IPS DF 19.7 (cell line): ENCODE results near the gene C1QTNF8.

Experiments used
- DNase-seq: peaks from one replicate; pipeline ENCODE4 v3.0.0-alpha.2; 2013; ENCODE audit warnings: low read depth, low spot score

The C1QTNF8 gene

DNA sequence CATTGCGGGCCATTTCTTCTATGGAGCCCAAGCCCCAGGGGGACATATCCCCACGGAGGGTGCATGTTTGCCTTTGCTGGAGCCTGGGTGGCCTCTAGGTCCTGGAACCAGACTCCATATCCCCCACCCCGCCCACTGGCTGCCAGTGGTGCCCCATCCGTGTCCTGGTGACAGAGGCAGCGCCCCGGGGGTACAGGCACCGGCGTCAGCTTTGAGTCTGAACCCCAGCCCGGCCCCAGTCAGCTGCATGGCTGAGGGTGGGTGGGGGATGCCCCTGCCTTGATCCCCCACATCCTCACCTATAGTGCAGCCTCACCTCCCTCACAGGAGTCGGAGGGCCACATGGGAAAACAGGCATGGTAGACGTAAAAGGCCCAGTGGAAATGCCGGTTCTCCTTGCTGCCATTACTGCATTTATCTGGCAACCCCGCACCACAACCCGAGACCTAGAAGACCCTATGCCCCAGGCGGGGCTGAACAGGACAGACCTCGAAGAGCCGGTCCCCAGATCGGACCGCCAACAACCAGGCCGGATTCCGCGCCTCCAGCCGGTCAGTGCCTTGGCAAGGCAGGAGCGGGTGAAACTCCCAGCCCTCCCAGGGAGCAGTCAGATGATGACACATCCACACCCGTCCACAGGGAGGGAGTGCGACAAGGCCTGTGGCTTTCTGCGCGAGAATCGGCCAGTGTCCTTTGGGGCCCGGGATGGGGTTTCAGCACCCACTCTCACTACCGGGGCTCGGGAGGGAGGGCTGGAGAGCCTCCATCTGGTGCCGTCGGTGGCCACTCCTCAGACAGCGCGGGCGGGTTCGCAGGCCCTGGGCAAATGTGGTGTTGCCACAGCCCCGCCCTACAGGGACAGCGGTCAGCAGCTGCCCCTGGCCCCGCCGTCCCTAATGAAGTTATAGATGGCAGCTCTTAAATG, 35.4 kb downstream of the C1QTNF8 start:
- DNase-seq, result no peak

DNA sequence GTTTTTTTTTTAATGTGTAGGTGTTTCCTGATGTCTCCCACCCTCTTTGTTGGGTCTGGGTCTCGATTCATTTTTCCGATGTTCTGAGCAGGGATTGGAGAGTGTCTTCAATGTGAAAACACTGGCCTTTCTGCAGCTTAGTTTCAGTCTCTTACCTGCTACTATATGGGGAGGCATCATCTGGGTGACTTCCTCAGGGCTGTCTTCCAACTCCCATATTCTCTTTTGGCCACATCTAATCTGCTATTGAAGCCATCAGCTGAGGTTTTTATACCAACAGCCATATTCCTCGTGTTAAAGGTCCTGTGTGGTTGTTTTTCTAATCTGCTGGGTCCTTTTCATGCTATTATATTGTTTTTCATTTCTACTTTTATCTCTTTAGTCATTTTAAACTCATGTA, 36.7 kb downstream of the C1QTNF8 start:
- DNase-seq, result no peak

DNA sequence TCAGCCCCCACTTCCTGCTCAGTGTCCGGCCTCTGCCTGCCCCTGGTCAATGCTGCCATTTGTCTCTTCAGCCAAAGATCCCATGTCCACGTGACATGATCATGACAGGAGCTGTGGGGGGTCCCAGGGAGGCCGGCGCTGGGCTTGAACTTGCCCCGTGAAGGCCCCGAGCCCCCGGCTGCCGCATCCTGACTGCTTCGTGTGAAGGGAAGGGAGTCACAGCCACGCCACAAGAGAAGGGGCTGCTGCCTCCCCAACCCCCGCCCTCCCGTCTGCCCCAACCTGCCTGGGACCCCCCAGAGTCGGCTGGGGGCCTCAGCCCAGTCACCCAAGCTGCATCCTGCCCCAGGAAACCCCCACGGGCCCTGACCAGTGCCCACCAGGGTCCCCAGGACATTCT, 37.8 kb downstream of the C1QTNF8 start:
- no peak for DNase-seq

DNA sequence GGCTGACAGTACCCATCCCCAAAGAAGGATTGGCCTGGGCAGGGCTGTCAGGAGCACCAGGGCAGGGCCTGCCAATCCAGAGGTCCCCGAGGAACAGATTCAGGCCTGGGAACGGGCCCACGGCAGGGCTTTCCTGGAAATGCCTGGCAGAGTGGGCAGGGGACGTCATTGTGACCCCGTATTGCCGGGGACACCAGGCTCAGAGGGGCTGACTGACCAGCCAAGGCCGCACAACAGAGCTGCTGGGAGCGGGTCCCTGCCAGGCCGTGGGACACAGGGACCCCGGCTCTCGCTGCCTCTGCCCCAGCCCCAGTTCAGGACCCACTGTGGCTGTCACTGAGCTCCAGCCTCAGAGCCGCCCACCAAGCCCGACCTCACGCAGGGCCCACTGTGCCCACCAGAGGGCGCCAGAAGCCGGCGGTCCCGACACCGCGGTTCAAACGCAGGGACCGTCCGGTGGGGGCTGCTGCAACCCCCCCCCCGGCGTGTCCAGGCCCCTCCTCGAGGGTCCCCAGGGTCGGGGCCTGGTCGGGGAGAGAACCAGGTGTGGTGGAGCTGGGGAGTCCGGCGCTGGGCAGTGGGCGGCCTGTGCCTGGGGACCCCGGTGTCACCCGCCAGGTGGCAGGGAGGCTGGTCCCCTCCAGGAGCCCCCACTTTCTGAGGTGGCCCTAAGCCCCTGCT, 38.7 kb downstream of the C1QTNF8 start:
- DNase-seq, result no peak

DNA sequence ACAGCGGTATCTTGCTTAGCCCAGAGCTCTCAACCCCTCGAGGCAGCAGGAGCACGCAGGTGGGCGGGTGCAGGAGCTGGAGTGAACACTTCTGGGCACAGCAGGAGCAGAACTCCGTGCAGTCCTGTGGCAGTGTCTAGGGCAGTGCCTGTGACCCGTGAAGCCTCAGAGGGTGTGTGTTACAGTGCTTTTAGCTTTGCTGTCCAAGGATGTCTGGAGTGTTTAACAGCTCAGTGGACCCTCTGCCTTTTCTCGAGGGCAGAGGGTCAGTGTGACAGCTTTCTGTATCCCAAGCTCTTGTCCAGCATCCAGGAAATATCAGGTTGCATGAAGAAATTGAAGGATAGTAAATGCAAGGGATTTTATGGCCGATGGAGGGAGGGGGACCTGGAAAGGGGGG, 39.8 kb downstream of the C1QTNF8 start:
- DNase-seq, result no peak

DNA sequence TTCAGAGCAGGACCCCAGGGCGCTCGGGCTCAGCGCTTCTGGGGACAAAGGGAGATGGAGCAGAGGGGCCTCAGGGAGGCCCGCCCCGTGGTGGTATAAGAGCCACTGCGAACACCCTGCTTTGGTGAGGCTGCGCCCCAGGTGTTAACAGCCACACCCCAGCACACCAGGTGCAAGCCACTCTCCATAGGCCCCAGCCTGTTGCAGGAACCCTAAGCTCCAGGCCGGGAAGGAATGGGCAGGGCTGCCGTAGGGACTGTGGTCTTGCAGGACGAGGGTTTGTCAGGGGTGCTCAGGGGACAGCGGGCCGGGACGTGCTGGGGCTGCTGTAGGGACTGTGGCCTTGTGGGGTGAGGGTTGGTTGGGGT, 40.5 kb downstream of the C1QTNF8 start:
- no peak for DNase-seq

DNA sequence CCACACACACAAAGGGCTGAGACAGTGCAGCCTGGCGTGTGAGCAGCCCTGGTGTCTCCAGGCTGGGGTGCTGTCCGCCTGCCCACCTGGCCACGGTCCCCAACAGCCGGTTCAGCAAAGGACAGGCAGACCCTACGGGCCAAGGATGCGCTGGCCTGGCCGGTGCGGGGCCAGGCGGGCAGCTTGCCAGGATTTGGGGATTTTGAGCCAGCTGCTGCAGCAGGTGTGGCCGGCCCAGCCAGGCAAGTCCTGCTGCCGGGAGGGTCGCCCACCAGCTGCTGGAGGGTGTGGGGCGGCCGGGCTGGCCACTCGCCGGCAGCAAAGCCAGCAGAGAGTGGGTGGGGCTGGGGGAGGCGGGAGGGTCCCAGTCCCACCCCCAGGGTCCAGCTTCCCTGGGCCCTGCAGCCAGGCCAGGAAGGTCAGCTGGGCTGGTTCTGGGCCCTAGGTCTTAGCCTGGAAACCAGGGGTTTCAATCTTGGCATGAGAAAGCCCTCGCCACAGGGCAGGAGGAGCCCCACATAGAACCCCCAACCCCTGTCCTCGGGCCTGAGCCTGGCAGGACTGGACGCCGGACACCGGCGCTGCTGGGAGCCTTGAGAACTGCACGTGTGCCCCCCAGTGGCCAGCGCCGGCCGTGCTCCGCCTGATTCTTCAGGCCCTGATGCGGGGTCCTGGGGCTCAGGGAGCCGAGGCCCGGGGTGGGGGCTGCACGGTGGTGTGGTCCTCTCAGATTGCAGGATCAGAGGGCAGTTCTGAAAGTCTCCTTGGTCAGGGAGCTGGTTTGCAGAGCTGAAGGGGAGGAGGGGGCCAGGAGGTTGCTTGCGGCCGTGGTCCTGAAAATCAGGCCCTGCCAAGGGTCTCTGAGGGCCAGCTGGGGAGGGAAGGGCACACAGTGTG, 41.1 kb downstream of the C1QTNF8 start:
- no peak for DNase-seq

DNA sequence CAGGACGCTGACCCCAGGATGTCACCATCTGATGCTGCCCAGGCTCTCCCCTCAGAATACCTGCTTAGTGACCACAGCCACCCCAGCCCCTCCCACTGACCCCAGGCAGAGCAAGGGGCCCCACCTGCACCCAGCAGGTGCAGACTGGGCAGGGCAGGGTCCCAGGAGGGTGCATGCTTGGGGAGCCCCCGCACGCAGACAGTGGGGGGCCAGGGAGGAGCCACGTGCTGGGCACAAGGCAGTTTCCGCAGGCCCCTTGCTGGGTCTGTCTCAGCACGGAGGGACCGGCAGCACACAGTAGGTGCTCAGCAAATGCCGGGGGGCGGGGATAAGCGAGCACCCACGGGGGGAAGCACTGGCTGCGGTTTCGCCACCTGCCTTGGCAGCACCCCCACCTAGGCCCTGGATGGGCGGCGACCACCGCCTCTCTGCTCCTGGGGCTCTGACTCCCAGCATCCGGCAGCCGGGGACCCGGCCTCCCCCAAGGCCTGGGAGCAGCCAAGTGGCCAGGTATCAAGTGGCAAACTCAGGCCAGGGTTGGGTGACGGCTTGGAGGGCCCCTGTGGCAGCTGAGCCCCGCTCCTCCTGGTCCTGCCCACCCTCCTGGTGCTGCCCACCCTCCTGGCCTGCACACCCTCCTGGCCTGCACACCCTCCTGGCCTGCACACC, 42.2 kb downstream of the C1QTNF8 start:
- DNase-seq, result no peak

DNA sequence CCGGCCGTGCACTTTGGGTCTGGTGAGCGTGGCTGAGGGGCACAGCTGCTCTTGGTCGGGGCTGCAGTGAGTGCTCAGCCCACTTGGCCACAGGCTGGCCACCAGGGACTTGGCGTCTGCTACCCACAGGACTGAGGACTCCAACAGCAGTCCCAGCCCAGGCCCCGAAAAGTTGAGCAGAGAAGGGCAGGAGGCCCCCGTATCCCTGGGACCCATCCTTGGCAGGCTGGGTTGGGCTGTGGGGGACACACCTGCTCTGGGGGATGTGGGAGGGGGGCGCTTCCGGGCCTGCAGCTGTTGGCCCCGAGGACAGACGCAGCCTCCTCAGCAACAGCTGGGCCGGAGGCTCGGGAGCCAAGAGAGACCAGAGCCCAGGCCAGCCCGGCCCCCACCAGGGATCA, 42.9 kb downstream of the C1QTNF8 start:
- no peak for DNase-seq

DNA sequence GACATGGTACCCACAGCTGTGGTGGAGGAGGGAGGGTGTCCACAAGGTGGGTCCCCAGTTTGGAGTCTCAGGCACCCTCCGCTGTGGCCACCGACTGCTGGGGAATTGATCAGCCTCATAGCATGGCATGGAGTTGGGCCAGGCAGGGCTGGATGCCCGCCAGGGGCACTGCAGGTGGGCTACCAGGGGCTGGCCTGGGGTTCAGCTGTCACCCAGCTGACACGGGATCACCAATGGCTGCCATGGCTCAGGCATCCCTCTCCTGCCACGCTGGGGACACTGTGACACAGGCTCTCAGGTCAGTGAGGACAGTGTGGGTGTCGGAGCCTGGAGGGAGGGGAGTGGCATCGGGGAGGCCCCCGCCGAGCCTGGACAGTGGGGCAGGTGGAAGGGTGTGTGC, 43.3 kb downstream of the C1QTNF8 start:
- no peak for DNase-seq

DNA sequence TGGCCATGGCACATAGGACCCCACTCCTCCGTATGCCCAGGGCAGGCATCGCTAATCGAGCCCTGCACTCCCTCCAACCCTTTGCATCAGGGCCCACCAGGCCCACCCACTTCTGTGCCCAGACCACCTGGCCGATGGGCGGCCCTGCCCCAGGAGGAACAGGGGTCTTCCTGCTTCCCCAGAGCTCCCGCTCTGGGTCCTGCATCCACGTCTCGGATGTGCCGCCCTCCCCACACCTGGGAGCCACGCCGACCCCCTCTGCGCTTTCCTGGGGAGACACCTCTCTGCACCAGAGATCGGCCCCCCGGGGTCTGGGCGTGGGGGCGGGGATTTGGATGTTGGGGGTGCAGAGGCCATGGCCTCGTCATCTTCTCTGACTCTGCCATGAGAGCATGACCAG, 44.6 kb downstream of the C1QTNF8 start:
- no peak for DNase-seq

DNA sequence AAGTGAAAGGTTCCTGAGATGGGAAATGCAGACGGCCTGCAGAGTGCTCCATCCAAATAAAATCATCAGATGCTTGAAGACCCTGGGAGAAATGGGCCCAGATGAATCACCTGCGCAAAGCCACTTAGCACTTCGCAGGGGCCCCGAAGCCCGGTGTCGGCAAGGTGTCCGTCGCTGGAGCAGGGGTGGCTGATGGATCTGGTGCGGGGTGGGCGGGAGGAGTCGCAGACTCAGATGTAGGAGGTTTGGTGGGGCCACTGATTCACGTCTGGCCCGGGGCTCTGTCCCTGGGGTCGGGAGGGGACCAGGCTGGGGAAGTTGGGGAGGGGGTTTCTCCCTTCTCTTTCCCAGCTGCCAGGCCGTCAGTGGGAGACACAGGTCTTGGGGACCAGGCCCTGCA, 45.1 kb downstream of the C1QTNF8 start:
- no peak for DNase-seq

DNA sequence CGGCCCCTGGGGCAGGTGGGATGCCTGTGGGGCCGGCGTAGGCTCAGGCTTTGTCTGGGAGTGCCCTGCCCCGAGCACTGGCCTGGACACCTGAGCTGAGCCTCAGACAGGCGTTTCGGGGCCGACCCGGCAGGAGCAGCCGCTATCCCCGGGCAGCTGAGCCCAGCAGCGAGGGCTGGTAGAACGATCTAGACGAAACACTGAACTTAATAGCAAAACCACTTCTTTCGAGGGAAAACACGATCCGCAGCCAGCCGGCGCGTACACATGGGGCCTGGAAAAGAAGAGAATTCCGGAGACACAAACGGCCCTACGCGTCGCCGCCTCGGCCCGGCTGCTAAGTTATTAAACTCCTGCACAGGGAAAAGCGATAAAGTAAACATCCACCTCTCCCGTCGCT, 45.5 kb downstream of the C1QTNF8 start:
- DNase-seq, result no peak

DNA sequence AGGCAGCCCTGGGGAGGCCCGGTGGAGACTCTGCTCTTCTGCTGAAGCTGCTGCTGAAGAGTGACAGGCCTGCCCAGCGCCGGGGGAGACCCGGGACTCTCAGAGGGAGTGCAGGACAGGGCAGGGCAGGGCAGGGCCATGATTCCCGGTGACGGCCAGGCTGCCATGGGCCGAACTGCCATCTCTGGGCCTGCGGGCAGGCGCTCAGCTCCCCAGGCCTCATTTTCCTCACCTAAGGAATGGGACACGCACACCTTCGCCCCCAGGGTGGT, 46.1 kb downstream of the C1QTNF8 start:
- no peak for DNase-seq

DNA sequence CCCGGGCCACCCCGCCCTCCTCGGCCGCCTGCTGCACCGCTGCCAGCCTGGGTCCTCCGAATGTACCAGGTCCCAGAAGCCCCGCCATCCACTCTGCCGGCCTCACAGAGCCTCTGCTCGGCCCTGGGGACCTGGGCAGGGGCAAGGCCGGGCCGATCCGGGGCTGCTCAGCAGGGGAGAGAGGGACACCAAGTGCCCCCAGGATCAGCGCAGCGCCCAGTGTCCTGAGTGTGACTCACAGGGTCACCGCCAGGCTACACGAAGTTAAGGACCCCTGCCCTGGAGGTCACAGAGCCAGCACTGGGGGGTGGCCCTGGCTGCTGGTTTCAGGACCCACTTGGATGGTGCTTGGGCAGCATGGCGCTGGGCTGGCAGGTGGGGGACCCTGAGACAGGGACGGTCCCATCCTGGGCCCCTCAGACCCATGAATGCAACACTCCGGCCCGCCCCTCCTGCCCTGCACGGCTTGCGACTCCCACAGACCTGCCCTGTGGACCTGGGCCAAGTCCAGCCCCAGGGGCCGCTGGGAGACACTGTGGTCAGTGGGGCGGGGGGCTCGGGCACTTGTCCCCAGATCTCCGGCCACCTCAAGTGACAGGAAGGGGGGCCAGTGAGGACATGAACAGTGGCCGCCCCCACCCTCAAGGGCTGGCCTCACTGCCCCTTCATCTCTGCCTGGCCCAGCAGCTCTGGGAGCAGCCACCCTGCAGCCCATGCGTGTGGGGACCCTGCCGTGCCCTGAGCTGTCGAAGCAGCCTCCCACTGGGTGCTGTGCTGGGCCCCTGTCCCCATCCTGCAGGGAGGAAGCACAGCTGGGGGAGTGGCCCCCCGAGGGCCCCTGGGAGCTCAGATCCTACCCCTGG, 46.7 kb downstream of the C1QTNF8 start:
- DNase-seq, result no peak

DNA sequence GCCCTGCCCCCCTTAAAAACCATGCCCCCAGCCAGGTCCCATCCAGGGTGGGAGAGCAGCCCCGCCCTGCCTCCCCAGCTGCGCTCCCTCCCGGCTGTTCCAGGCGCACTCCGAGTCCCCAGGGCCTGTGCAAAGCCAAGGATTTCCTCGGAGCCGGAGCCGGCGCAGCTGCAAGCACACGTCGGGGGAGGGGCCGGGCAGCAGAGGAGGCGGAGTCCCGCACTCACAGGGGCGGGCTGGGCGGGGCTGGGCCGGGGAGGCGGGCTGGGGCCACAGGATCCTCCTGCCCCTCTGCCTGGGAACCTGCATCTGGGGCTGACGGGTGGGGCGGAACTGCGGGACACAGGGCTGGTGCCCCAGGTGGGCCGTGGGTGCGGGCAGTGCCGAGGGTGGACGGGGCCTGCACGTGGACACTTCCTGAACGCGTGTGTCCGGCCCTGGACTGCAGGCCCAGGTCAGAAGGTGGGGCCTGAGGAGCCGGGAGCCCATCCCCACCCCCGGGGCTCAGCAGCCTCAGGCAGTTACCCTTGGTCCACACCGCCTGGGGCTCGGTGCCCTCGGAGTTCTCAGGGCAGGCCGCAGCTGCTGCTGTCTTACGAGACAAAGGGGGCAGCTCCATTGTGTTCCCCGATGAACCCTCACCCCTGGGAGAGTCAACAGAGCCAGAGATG, 47.5 kb downstream of the C1QTNF8 start:
- DNase-seq, result no peak

DNA sequence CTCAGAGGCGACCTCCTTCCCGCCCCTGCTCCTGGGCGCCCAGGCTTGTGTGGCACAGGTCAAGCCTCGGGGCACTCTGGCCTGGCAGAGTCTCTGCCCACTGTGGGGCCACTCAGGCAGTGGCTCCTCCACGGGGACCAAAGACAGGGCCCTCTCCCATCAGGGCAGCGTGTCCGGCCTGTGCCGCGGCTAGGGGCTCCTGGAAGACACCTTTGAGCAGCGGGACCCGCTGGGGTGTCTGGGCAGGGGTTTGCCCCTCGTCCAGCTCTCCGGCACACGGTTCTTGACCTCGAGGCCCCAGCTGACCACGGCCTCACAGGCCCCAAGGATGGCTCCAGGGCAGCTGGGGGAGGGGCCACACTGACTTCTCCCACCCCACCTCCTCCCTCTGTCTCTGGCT, 48.2 kb downstream of the C1QTNF8 start:
- DNase-seq, result no peak

DNA sequence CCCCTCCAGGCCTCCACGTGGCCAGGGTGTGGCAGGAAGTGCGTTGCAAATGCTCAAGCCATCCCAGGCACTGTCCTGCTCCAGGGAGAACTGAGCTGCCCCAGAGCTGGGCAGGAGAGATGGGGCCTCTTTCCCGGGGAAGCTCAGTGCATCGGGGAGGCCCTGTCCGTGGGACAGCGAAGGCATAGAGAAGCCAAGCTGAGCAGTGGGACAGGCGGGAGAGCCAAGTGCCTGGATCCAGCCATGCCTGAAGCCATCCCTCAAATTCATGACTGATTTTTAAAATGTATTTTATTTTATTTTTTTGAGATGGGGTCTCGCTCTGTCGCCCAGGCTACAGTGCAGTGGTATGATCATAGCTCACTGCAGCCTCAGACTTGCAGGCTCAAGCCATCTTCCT, 48.9 kb downstream of the C1QTNF8 start:
- DNase-seq, result no peak

DNA sequence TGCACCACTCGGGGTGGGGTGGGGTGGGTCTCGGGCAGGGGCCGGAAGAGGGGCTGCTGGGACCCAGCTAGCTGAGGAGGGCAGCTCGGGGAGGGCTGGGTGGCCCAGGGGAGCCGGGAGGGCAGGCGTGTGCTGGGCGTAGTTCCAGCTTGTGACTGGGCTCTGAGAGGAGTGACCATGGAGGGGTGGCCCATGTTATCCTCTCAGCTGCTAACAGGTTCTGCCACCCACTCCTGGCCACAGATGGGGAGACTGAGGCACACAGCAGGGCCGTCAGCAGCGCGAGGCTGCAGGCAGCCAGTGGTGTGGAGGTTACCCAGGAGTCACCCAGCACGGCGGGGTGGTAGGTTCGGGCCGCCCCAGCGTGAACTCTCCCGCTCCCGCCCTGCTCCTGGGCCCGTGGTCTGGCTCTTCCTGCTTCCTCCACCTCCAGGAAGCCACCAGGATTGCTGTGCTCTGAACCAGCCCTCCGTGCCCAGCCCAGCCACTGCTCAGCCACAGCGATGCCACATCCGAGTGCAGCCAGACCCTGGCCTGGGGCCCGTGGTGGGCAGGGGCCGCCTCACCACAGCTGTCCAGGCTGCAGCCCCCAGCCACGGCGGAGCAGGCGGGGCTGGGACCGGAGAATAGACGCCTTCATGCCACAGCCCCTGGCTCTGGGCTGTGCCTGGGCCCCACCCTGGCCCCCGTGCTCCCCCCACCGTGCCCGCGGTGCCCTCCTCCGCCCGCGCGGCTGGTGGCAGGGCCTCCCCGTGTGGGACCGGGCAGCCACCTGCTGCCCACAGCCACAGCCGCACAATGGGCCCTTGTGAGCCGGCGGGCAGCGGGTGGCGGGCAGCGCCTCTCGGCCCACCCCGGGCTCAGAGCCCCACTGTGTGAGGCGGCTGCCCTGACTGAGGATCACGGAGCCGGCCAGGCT, 49.8 kb downstream of the C1QTNF8 start:
- DNase-seq, result no peak
